Measurements from ENCODE around the gene UBE2R2.

GRCh38 chr9:33927694-33928093, 110.7 kb downstream of the UBE2R2 start:
- TF ChIP-seq CTCF (IDR thresholded peaks at IDR 0.05) = no peak
- no peak for TF ChIP-seq POLR2AphosphoS5 (IDR thresholded peaks at IDR 0.05)

Data from breast epithelium (tissue), 3 donors.